Loucy (cell line): ENCODE data around the gene MRFAP1.

Source experiments
- H2AFZ ChIP-seq: fragments of 200-600 bp; sonication (generic); 2 replicates; pipeline ENCODE4 v1.6.0; 2016; ENCODE audit warnings: antibody characterized with exemption, mild to moderate bottlenecking, low read length, moderate library complexity
- H3F3A ChIP-seq: fragments of 200-600 bp; 2 replicates; pipeline ENCODE4 v1.6.0; 2016; ENCODE audit warnings: antibody characterized with exemption, low read depth, mild to moderate bottlenecking
- H3K27me3 ChIP-seq: fragments of 200-600 bp; sonication (generic); 2 replicates; pipeline ENCODE4 v1.6.1; 2014; ENCODE audit warnings: low read length, mild to moderate bottlenecking; ENCODE audit not compliant: insufficient read depth, poor library complexity, severe bottlenecking
- H3K36me3 ChIP-seq: fragments of 200-600 bp; sonication (generic); 2 replicates; pipeline ENCODE4 v1.6.1; 2016; ENCODE audit warnings: low read length; ENCODE audit not compliant: insufficient read depth
- H3K4me1 ChIP-seq: fragments of 200-600 bp; sonication (generic); 2 replicates; pipeline ENCODE4 v1.5.1; 2014; ENCODE audit warnings: low read length, mild to moderate bottlenecking; ENCODE audit not compliant: insufficient read depth, poor library complexity, severe bottlenecking
- H3K4me2 ChIP-seq: fragments of 200-600 bp; sonication (generic); 2 replicates; pipeline ENCODE4 v1.6.0; 2014; ENCODE audit warnings: antibody characterized with exemption, low read length, low read depth, mild to moderate bottlenecking; ENCODE audit not compliant: poor library complexity, severe bottlenecking
- H3K4me3 ChIP-seq: fragments of 200-600 bp; sonication (generic); 2 replicates; pipeline ENCODE4 v1.5.1; 2014; ENCODE audit warnings: low read length, mild to moderate bottlenecking, mixed read lengths; ENCODE audit not compliant: poor library complexity, severe bottlenecking
- H3K79me2 ChIP-seq: fragments of 200-600 bp; sonication (generic); 2 replicates; pipeline ENCODE4 v1.6.1; 2014; ENCODE audit warnings: low read length; ENCODE audit not compliant: insufficient read depth
- H3K9ac ChIP-seq: fragments of 200-600 bp; sonication (generic); 2 replicates; pipeline ENCODE4 v1.6.0; 2014; ENCODE audit warnings: mild to moderate bottlenecking, low read depth, low read length, moderate library complexity; ENCODE audit not compliant: poor library complexity, severe bottlenecking
- H3K9me2 ChIP-seq: fragments of 200-600 bp; sonication (generic); replicated peaks from 2 replicates; pipeline ENCODE4 v1.6.1; 2016; ENCODE audit warnings: low read depth, low read length, mixed read lengths
- H3K9me3 ChIP-seq: fragments of 200-600 bp; sonication (generic); 2 replicates; pipeline ENCODE4 v1.6.1; 2014; ENCODE audit warnings: mild to moderate bottlenecking, antibody characterized with exemption, low read length, low read depth; ENCODE audit not compliant: insufficient read depth
- H4K20me1 ChIP-seq: fragments of 200-600 bp; sonication (generic); 2 replicates; pipeline ENCODE4 v1.6.0; 2014; ENCODE audit warnings: antibody characterized with exemption, low read length, mild to moderate bottlenecking; ENCODE audit not compliant: insufficient read depth, poor library complexity, severe bottlenecking
- EZH2phosphoT487 ChIP-seq: fragments of 200-600 bp; IDR thresholded peaks from 2 replicates; pipeline ENCODE4 v1.6.1; 2018; ENCODE audit warnings: antibody characterized with exemption, mild to moderate bottlenecking, moderate library complexity, borderline replicate concordance
- TF ChIP-seq, protein P1 (sequence below): fragments of 200-600 bp; sonication (generic); conservative IDR thresholded peaks from 2 replicates; pipeline ENCODE4 v1.5.1; 2014; ENCODE audit warnings: mild to moderate bottlenecking, antibody characterized with exemption, low read length

MRFAP1 gene

DNA sequence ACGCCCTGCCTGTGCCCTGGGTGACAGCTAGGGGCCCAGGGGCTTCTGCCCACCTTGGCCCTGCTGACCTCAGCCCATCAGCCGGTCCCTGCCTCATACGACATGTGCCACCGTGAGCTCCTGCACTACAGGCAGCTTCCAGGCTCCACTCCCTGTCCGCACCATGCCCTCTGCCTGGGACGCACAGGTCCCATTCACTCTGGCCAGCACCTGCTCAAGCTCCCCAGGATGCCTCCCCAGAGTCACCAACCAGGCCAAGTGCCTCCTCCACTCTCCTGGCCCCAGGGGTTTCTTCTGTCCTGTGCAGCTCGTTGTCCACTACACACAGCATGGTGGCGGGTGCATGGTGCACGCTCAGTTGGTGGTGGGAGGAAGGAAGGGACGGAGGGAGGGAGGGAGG lies 20.2 kb upstream of the MRFAP1 start:
- TF ChIP-seq, protein P1, sequence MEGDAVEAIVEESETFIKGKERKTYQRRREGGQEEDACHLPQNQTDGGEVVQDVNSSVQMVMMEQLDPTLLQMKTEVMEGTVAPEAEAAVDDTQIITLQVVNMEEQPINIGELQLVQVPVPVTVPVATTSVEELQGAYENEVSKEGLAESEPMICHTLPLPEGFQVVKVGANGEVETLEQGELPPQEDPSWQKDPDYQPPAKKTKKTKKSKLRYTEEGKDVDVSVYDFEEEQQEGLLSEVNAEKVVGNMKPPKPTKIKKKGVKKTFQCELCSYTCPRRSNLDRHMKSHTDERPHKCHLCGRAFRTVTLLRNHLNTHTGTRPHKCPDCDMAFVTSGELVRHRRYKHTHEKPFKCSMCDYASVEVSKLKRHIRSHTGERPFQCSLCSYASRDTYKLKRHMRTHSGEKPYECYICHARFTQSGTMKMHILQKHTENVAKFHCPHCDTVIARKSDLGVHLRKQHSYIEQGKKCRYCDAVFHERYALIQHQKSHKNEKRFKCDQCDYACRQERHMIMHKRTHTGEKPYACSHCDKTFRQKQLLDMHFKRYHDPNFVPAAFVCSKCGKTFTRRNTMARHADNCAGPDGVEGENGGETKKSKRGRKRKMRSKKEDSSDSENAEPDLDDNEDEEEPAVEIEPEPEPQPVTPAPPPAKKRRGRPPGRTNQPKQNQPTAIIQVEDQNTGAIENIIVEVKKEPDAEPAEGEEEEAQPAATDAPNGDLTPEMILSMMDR: no peak
- no peak for TF ChIP-seq EZH2phosphoT487
- no peaks in the 10 kb centered on the region for H3K9me3 ChIP-seq
- H3F3A ChIP-seq: no peaks in the 10 kb centered on the region
- H4K20me1 ChIP-seq: no peaks in the 10 kb centered on the region
- H3K4me2 ChIP-seq: no peak overlapping the region
- H3K4me3 ChIP-seq: no peak overlapping the region
- H2AFZ ChIP-seq: no peak overlapping the region
- H3K27me3 ChIP-seq: no peaks in the 10 kb centered on the region
- no peaks in the 10 kb centered on the region for H3K9me2 ChIP-seq
- H3K36me3 ChIP-seq: peaks cover 14% of the 10 kb centered on the region; the same call in 1 of the 2 replicates
- no peaks in the 10 kb centered on the region for H3K79me2 ChIP-seq
- no peak overlapping the region for H3K9ac ChIP-seq
- no peaks in the 10 kb centered on the region for H3K4me1 ChIP-seq

DNA sequence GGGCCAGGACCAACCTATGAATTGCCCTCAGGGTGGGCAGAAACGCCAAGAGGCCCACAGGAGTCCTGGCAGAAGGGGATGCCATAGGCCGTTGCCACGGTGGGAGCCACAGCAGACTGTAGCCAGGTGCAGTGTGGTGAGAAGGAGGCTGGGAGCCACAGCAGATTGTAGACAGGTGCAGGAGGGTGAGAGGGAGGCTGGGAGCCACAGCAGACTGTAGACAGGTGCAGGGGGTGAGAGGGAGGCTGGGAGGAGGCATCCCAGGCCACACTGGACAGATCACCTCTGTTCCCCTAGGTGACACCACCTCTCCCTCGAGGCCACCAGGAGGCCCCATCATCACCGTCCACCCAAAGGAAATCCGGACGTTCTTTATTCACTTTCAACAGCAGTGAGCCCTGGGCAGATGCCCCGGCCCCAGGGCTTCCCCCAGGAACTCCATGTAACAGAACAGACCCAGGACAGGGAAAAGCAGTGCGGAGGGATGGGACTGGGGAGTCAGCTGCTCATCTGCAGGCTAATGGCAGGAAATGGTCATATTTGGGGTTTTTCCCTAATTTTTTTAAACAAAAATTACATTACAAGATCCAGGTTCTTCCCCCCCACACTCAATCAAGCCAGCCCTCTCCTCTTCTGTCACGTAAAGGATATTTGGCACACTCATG lies 19.5 kb upstream of the MRFAP1 start:
- Histone ChIP-seq H3K79me2 (no peaks in the 10 kb centered on the region), H3F3A (no peaks in the 10 kb centered on the region), H3K4me2 (no peak overlapping the region), H4K20me1 (no peaks in the 10 kb centered on the region), H3K4me3 (no peak overlapping the region), H3K9me3 (no peaks in the 10 kb centered on the region), H3K4me1 (no peaks in the 10 kb centered on the region), H3K9me2 (no peaks in the 10 kb centered on the region), H3K36me3 (peaks cover 14% of the 10 kb centered on the region; the same call in 1 of the 2 replicates), H3K27me3 (no peaks in the 10 kb centered on the region), H3K9ac (no peak overlapping the region), H2AFZ (no peak overlapping the region)
- TF ChIP-seq, protein P1: peak; percentile 16; the same call in 1 of the 2 replicates
- no peak for TF ChIP-seq EZH2phosphoT487

DNA sequence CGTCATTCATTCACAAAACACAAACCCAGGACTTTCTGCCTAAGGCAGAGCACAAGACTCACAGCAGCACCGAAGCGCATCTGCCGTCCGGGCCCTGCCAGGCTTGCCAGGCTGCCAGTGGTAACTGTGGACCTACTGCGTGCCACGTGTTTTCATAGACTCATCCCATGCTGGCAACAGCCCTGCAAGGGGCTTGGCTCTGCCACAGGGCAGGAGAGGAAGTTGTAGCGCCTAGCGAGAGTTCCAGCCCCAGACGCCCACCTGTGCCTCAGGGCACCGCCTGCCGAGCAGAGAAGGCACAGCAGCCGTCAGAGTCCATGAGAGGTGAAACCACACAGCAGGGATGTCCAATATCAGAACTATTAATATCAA lies 18.9 kb upstream of the MRFAP1 start:
- H3K4me2 ChIP-seq: no peak overlapping the region
- TF ChIP-seq EZH2phosphoT487: no peak
- TF ChIP-seq, protein P1: no peak
- H3K9ac ChIP-seq: no peak overlapping the region
- no peaks in the 10 kb centered on the region for H3F3A ChIP-seq
- H3K9me2 ChIP-seq: no peaks in the 10 kb centered on the region
- no peaks in the 10 kb centered on the region for H4K20me1 ChIP-seq
- H3K79me2 ChIP-seq: no peaks in the 10 kb centered on the region
- no peak overlapping the region for H3K4me3 ChIP-seq
- H2AFZ ChIP-seq: no peak overlapping the region
- H3K27me3 ChIP-seq: no peaks in the 10 kb centered on the region
- H3K9me3 ChIP-seq: no peaks in the 10 kb centered on the region
- no peaks in the 10 kb centered on the region for H3K4me1 ChIP-seq
- H3K36me3 ChIP-seq: peaks cover 14% of the 10 kb centered on the region; the same call in 1 of the 2 replicates
